Gastrocnemius medialis (tissue), 4 donors: ENCODE results near the gene VSIG4. TPM values are rescaled to one million over a fixed set of nuclear protein-coding genes. Genes with fewer than 3 reads are reported as not detected.

Experiments
- ATAC-seq, 2 donors: fragments of 150-250 bp; one replicate each; pipeline ENCODE4 v1.9.1; 2016
- DNase-seq, 2 donors: peaks; one replicate each; pipeline ENCODE4 v3.0.0-alpha.2; 2019
- H3K27ac ChIP-seq, 4 donors: fragments of 200-600 bp; sonication (generic); 1 replicate in 1 of 4; 2 replicates in 3 of 4; pipeline ENCODE4 v1.5.1; 2016 to 2018; ENCODE audit warnings: mild to moderate bottlenecking in 2 of 4, moderate library complexity in 1 of 4
- H3K27me3 ChIP-seq, 3 donors: fragments of 200-600 bp; sonication (generic) in 2 of 3; 1 replicate in 1 of 3; 2 replicates in 2 of 3; pipeline versions ENCODE4 v1.5.1 to v1.6.0; 2016 to 2019; ENCODE audit warnings: mild to moderate bottlenecking in 1 of 3, moderate library complexity in 1 of 3
- H3K36me3 ChIP-seq, 2 donors: fragments of 200-600 bp; sonication (generic) in 1 of 2; one replicate each; pipeline ENCODE4 v1.5.1; 2017 to 2018
- H3K4me1 ChIP-seq, 2 donors: fragments of 200-600 bp; sonication (generic) in 1 of 2; one replicate each; pipeline ENCODE4 v1.5.1; 2016 to 2017; ENCODE audit warnings: mild to moderate bottlenecking in 2 of 2
- H3K4me3 ChIP-seq, 4 donors: fragments of 200-600 bp; sonication (generic) in 3 of 4; 1 replicate in 1 of 4; 2 replicates in 3 of 4; pipeline ENCODE4 v1.5.1; 2016 to 2019; ENCODE audit warnings: mild to moderate bottlenecking in 2 of 4
- H3K9me3 ChIP-seq, 3 donors: fragments of 200-600 bp; sonication (generic) in 2 of 3; 1 replicate in 1 of 3; 2 replicates in 2 of 3; pipeline ENCODE4 v1.5.1; 2016 to 2019
- CTCF ChIP-seq, 5 experiments: fragments of 450-650 bp in 3 of 5; fragments of 200-600 bp in 2 of 5; sonication (generic) in 2 of 5; IDR thresholded peaks in 4 of 5; conservative IDR thresholded peaks in 1 of 5; 1 replicate in 4 of 5; 2 replicates in 1 of 5; pipeline ENCODE4 v1.5.1; 2016 to 2019; ENCODE audit warnings: antibody characterized with exemption in 5 of 5, mild to moderate bottlenecking in 3 of 5, moderate library complexity in 3 of 5
- POLR2A ChIP-seq, 2 donors: fragments of 450-650 bp; IDR thresholded peaks; one replicate each; pipeline ENCODE4 v1.6.1; 2017; ENCODE audit warnings: antibody characterized with exemption in 2 of 2, mild to moderate bottlenecking in 2 of 2, moderate library complexity in 2 of 2
- in situ Hi-C, 4 donors: fragments of 200-750 bp; cut with MboI; loops; one replicate each; pipeline versions ENCODE4 v1.15.0 to v1.8.0; 2017; ENCODE audit warnings: low sequenced_read_pairs in 4 of 4
- intact Hi-C: fragments of 100-400 bp; cut with DNase I; formaldehyde crosslinking; loops from one replicate; pipeline ENCODE4 v1.15.1; 2023; ENCODE audit warnings: low total_unique reads
- total RNA-seq, 4 donors: library from RNA; depleted of rRNA; stranded (reverse); fragments of >200 nt; gene quantifications; one replicate each; pipeline versions ENCODE4 v1.1.0 to v1.2.3, GENCODE V29; 2016

The VSIG4 gene
- total RNA-seq, 4 donors from 2014 or later: 17.8 to 39.1 (median 28.4) TPM

- intact Hi-C loops: no loop called here
- H3K27ac ChIP-seq: no peak overlapping the region
- no peaks in the 10 kb centered on the region for H3K9me3 ChIP-seq
- H3K27me3 ChIP-seq: peaks cover 0 to 3% (median 0%) of the 10 kb centered on the region in 3 donors
- DNase-seq (no peak), ATAC-seq (no peak)
- TF ChIP-seq CTCF (IDR thresholded peaks at IDR 0.05 in 4 of 5, conservative IDR thresholded peaks at IDR 0.05 in 1 of 5) (no peak), POLR2A (IDR thresholded peaks at IDR 0.05) (no peak)
- no peak overlapping the region for H3K4me3 ChIP-seq
- H3K36me3 ChIP-seq: no peaks in the 10 kb centered on the region
- no peaks in the 10 kb centered on the region for H3K4me1 ChIP-seq
- in situ Hi-C loops: no loop called here
Observed at GRCh38 chrX:66000178-66000577, 39.7 kb downstream of the VSIG4 start.

GRCh38 chrX:65999563-66000148 lies 40.2 kb downstream of the VSIG4 start:
- intact Hi-C loops (no loop called here), in situ Hi-C loops (loop anchor here in 2 of 4 donors (25.0 kb wide), 1 partner anchor 412 kb away; no protein-coding TSS in a partner anchor)
- DNase-seq: no peak
- Histone ChIP-seq H3K27me3 (peaks cover 0 to 3% (median 0%) of the 10 kb centered on the region in 3 donors), H3K4me3 (no peak overlapping the region), H3K9me3 (no peaks in the 10 kb centered on the region), H3K4me1 (no peaks in the 10 kb centered on the region), H3K27ac (no peak overlapping the region), H3K36me3 (no peaks in the 10 kb centered on the region)
- no peak for TF ChIP-seq CTCF (IDR thresholded peaks at IDR 0.05 in 4 of 5, conservative IDR thresholded peaks at IDR 0.05 in 1 of 5)
- TF ChIP-seq POLR2A (IDR thresholded peaks at IDR 0.05): no peak
- no peak for ATAC-seq

- Histone ChIP-seq H3K27ac (no peak overlapping the region), H3K27me3 (peaks cover 0 to 3% (median 0%) of the 10 kb centered on the region in 3 donors), H3K9me3 (no peaks in the 10 kb centered on the region), H3K36me3 (no peaks in the 10 kb centered on the region), H3K4me1 (no peaks in the 10 kb centered on the region), H3K4me3 (no peak overlapping the region)
- no peak for TF ChIP-seq POLR2A (IDR thresholded peaks at IDR 0.05)
- no peak for TF ChIP-seq CTCF (IDR thresholded peaks at IDR 0.05 in 4 of 5, conservative IDR thresholded peaks at IDR 0.05 in 1 of 5)
- in situ Hi-C loops: loop anchor here in 2 of 4 donors (25.0 kb wide), 1 partner anchor 412 kb away; no protein-coding TSS in a partner anchor
- intact Hi-C loops: no loop called here
- ATAC-seq (no peak), DNase-seq (no peak)
Observed at GRCh38 chrX:65999029-65999562, 40.8 kb downstream of the VSIG4 start.

GRCh38 chrX:65997978-65998717 lies 41.7 kb downstream of the VSIG4 start:
- in situ Hi-C loops: loop anchor here in 2 of 4 donors (25.0 kb wide), 1 partner anchor 411 kb away; no protein-coding TSS in a partner anchor
- peaks cover 0 to 3% (median 0%) of the 10 kb centered on the region in 3 donors for H3K27me3 ChIP-seq
- no peaks in the 10 kb centered on the region for H3K36me3 ChIP-seq
- TF ChIP-seq CTCF (IDR thresholded peaks at IDR 0.05 in 4 of 5, conservative IDR thresholded peaks at IDR 0.05 in 1 of 5) (no peak), POLR2A (IDR thresholded peaks at IDR 0.05) (no peak)
- intact Hi-C loops: no loop called here
- H3K4me3 ChIP-seq: no peak overlapping the region
- H3K27ac ChIP-seq: no peak overlapping the region
- H3K4me1 ChIP-seq: no peaks in the 10 kb centered on the region
- no peaks in the 10 kb centered on the region for H3K9me3 ChIP-seq
- no peak for ATAC-seq
- no peak for DNase-seq
